B cell (primary cell): ENCODE measurements around the gene ADAMTS12. TPM values are rescaled to one million over a fixed set of nuclear protein-coding genes. Genes with fewer than 3 reads are reported as not detected.

Source experiments
- ATAC-seq: fragments of 200-7000 bp; cut with Tn5 transposase; one replicate; pipeline ENCODE4 v1.10.0; 2021; ENCODE audit warnings: low read depth, mild to moderate bottlenecking, moderate number of reproducible peaks, moderate library complexity
- CTCF ChIA-PET: fragments of 350-600 bp; sonication (Branson Sonifier 250); formaldehyde crosslinking; loops from one replicate; lab custom pipeline; 2021; ENCODE audit warnings: antibody characterized with exemption, inconsistent platforms; lab: Charles Lee
- POLR2A ChIA-PET: fragments of 350-600 bp; sonication (Branson Sonifier 250); formaldehyde crosslinking; loops from one replicate; lab custom pipeline; 2021; ENCODE audit warnings: antibody characterized with exemption; lab: Charles Lee
- DNase-seq: peaks from one replicate; pipeline ENCODE4 v3.0.0; 2013
- H2AFZ ChIP-seq: 2 replicates; pipeline ENCODE4 v1.6.1; 2012; ENCODE audit warnings: mild to moderate bottlenecking, low read depth, low read length; ENCODE audit not compliant: insufficient read depth, poor library complexity, severe bottlenecking
- H3K27ac ChIP-seq, 2 donors: 1 replicate in 1 of 2; 2 replicates in 1 of 2; pipeline ENCODE4 v1.5.1; 2012 to 2013; ENCODE audit warnings: low read length in 2 of 2, mild to moderate bottlenecking in 2 of 2, moderate library complexity in 1 of 2
- H3K27me3 ChIP-seq, 4 experiments: fragments of 200-600 bp in 1 of 4; sonication (generic) in 1 of 4; replicated peaks in 1 of 4; 1 replicate in 2 of 4; 2 replicates in 2 of 4; pipeline versions ENCODE4 v1.6.1 to v1.7.0; 2013 to 2016; ENCODE audit warnings: low read length in 3 of 4, mild to moderate bottlenecking in 2 of 4, mixed read lengths in 1 of 4, moderate library complexity in 1 of 4; ENCODE audit not compliant: insufficient read depth in 4 of 4, control insufficient read depth in 3 of 4; ENCODE audit errors: control extremely low read depth in 1 of 4
- H3K36me3 ChIP-seq, 2 experiments: replicated peaks in 1 of 2; 1 replicate in 1 of 2; 2 replicates in 1 of 2; pipeline versions ENCODE4 v1.6.1 to v1.7.1; 2013; ENCODE audit warnings: low read length in 1 of 2; ENCODE audit not compliant: insufficient read depth in 2 of 2, control insufficient read depth in 1 of 2; ENCODE audit errors: control extremely low read depth in 1 of 2, extremely low read depth in 1 of 2
- H3K4me1 ChIP-seq, 2 donors: fragments of 200-600 bp in 1 of 2; sonication (generic) in 1 of 2; 1 replicate in 1 of 2; 2 replicates in 1 of 2; pipeline versions ENCODE4 v1.5.1 to v1.6.1; 2013 to 2017; ENCODE audit warnings: low read length in 2 of 2; ENCODE audit not compliant: control insufficient read depth in 2 of 2, insufficient read depth in 2 of 2
- H3K4me2 ChIP-seq: replicated peaks from 2 replicates; pipeline ENCODE3; 2012; ENCODE audit warnings: mild to moderate bottlenecking, low read depth, low read length; ENCODE audit not compliant: poor library complexity, severe bottlenecking
- H3K4me3 ChIP-seq, 5 experiments: fragments of 200-600 bp in 1 of 5; sonication (generic) in 1 of 5; 1 replicate in 3 of 5; 2 replicates in 2 of 5; pipeline versions ENCODE4 v1.5.1 to v1.7.0; 2011 to 2016; ENCODE audit warnings: low read length in 4 of 5, mild to moderate bottlenecking in 4 of 5, low read depth in 2 of 5, control low read depth in 1 of 5, moderate library complexity in 1 of 5; ENCODE audit not compliant: insufficient read depth in 1 of 5; ENCODE audit errors: control extremely low read depth in 1 of 5, extremely low read depth in 1 of 5
- H3K79me2 ChIP-seq: fragments of 200-600 bp; sonication (generic); one replicate; pipeline ENCODE4 v1.6.0; 2016; ENCODE audit warnings: low read length; ENCODE audit not compliant: control insufficient read depth, insufficient read depth
- H3K9ac ChIP-seq: fragments of 200-600 bp; sonication (generic); 2 replicates; pipeline ENCODE4 v1.6.1; 2017; ENCODE audit warnings: mild to moderate bottlenecking, low read length, moderate library complexity
- H3K9me3 ChIP-seq, 3 donors: one replicate each; pipeline versions ENCODE4 v1.6.1 to v1.7.1; 2013; ENCODE audit warnings: low read length in 2 of 3; ENCODE audit not compliant: control insufficient read depth in 2 of 3, insufficient read depth in 1 of 3; ENCODE audit errors: control extremely low read depth in 1 of 3
- H4K20me1 ChIP-seq: 2 replicates; pipeline ENCODE4 v1.6.0; 2012; ENCODE audit warnings: mild to moderate bottlenecking, low read length; ENCODE audit not compliant: insufficient read depth, control insufficient read depth, poor library complexity, severe bottlenecking
- H3K27ac Mint-ChIP-seq: one replicate; pipeline ENCODE4 v1.8.0; 2021; ENCODE audit warnings: mixed read lengths
- H3K27me3 Mint-ChIP-seq: one replicate; pipeline ENCODE4 v1.8.0; 2021; ENCODE audit warnings: mixed read lengths
- H3K4me1 Mint-ChIP-seq: one replicate; pipeline ENCODE4 v1.8.0; 2021; ENCODE audit warnings: mixed read lengths
- H3K4me3 Mint-ChIP-seq: one replicate; pipeline ENCODE4 v1.8.0; 2021; ENCODE audit warnings: mixed read lengths
- H3K9me3 Mint-ChIP-seq: one replicate; pipeline ENCODE4 v1.8.0; 2022; ENCODE audit warnings: mixed read lengths; ENCODE audit not compliant: insufficient read depth
- CTCF ChIP-seq: fragments of 200-600 bp; IDR thresholded peaks from one replicate; pipeline ENCODE4 v1.8.0; 2022; ENCODE audit warnings: antibody characterized with exemption, mild to moderate bottlenecking
- EZH2 ChIP-seq: IDR thresholded peaks from 2 replicates; pipeline ENCODE4 v1.6.1; 2012; ENCODE audit warnings: borderline replicate concordance, low read depth, mild to moderate bottlenecking, moderate library complexity, low read length; ENCODE audit not compliant: insufficient read depth, poor library complexity, severe bottlenecking
- WGBS: methylation state at CpG from one replicate; pipeline ENCODE4 v1.1.5; 2013; ENCODE audit warnings: missing lambda C conversion rate; ENCODE audit not compliant: insufficient coverage; 5-methylcytosine and 5-hydroxymethylcytosine counted together
- intact Hi-C: fragments of 100-400 bp; cut with micrococcal nuclease; formaldehyde crosslinking; loops from one replicate; pipeline ENCODE4 v1.10.0; 2022
- polyA plus RNA-seq: library from polyadenylated mRNA; depleted of rRNA; stranded (reverse); fragments of >200 nt; gene quantifications from 2 replicates; pipeline ENCODE4 v1.2.3, GENCODE V29; 2012
- total RNA-seq, 2 donors: library from RNA; stranded (reverse); fragments of 120-200 nt in 1 of 2; gene quantifications; 1 replicate in 1 of 2; 2 replicates in 1 of 2; pipeline versions ENCODE4 v1.2.3 to v1.2.4, GENCODE V29; 2013 to 2022

ADAMTS12 gene
- total and polyA plus RNA-seq, 2 donors (not counting 1 experiment from before 2014, with no cell fraction given), result not detected

DNA sequence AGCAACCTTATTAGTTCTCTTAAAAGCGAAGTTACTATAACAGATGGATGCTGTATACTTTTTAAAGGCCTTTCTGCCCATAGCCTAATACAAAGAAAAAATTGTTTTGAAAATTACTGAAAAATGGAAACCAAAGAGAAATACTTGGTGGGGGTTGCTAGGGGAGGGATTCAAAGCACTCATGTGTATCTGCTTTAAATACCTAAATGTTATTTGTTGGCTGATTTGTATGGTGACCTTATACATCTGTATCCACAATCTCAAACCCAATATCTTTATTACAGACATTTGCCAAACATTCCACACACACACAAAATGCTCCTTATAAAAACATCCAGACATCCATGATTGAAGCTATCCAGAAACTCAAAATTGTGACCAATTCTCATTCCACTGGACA lies 172.0 kb downstream of the ADAMTS12 start:
- POLR2A ChIA-PET, result no interaction called here
- H3K27me3 Mint-ChIP-seq, result no peaks in the 10 kb centered on the region
- Histone ChIP-seq H3K9ac (no peak overlapping the region), H3K4me2 (no peak overlapping the region), H3K27ac (no peak overlapping the region), H3K79me2 (no peaks in the 10 kb centered on the region), H4K20me1 (no peaks in the 10 kb centered on the region), H3K4me3 (no peak overlapping the region), H3K9me3 (no peaks in the 10 kb centered on the region), H2AFZ (no peak overlapping the region), H3K4me1 (no peaks in the 10 kb centered on the region), H3K27me3 (no peaks in the 10 kb centered on the region), H3K36me3 (no peaks in the 10 kb centered on the region)
- no peak overlapping the region for H3K4me3 Mint-ChIP-seq
- no CpG with 5 or more reads among the region's 1 CpG for whole genome bisulfite sequencing
- TF ChIP-seq CTCF (no peak), EZH2 (no peak)
- DNase-seq (no peak), ATAC-seq (no peak)
- H3K4me1 Mint-ChIP-seq, result peaks cover 3% of the 10 kb centered on the region
- CTCF ChIA-PET, result no interaction called here
- H3K27ac Mint-ChIP-seq, result no peak overlapping the region
- peaks cover 6% of the 10 kb centered on the region for H3K9me3 Mint-ChIP-seq
- intact Hi-C loops, result no loop called here

GRCh38 chr5:33715661-33716060 lies 176.1 kb downstream of the ADAMTS12 start:
- CTCF ChIA-PET, result no interaction called here
- no peaks in the 10 kb centered on the region for H3K79me2 ChIP-seq
- H3K4me1 ChIP-seq, result peaks cover 21 to 33% of the 10 kb centered on the region in 2 donors
- H3K9ac ChIP-seq, result no peak overlapping the region
- no CpG with 5 or more reads among the region's 1 CpG for WGBS
- POLR2A ChIA-PET, result no interaction called here
- H3K27ac ChIP-seq, result no peak overlapping the region
- ATAC-seq (no peak), DNase-seq (no peak)
- no peak overlapping the region for H3K4me3 ChIP-seq
- H3K27ac Mint-ChIP-seq, result no peak overlapping the region
- H3K27me3 ChIP-seq, result no peaks in the 10 kb centered on the region
- TF ChIP-seq CTCF, result no peak
- TF ChIP-seq EZH2, result no peak
- no peaks in the 10 kb centered on the region for H4K20me1 ChIP-seq
- H3K4me3 Mint-ChIP-seq, result no peak overlapping the region
- H3K4me1 Mint-ChIP-seq, result peaks cover 42% of the 10 kb centered on the region
- intact Hi-C loops, result no loop called here
- no peak overlapping the region for H3K4me2 ChIP-seq
- no peak overlapping the region for H2AFZ ChIP-seq
- no peaks in the 10 kb centered on the region for H3K36me3 ChIP-seq
- H3K9me3 Mint-ChIP-seq, result peaks cover 6% of the 10 kb centered on the region
- peaks cover 0 to 2% (median 0%) of the 10 kb centered on the region in 3 donors for H3K9me3 ChIP-seq
- no peaks in the 10 kb centered on the region for H3K27me3 Mint-ChIP-seq
